Smooth muscle cell (in vitro differentiated cells): ENCODE data around the gene CHD5. TPM values are rescaled to one million over a fixed set of nuclear protein-coding genes. Genes with fewer than 3 reads are reported as not detected.

ENCODE experiments used
- DNase-seq: peaks from one replicate; lab custom pipeline; 2025; ENCODE audit not compliant: unreplicated experiment; lab: John Stamatoyannopoulos, UW
- H2AFZ ChIP-seq: fragments of 200-600 bp; sonication (generic); 2 replicates; pipeline ENCODE4 v1.6.0; 2016; ENCODE audit warnings: antibody characterized with exemption, low read depth, mild to moderate bottlenecking
- H3F3A ChIP-seq: fragments of 200-600 bp; sonication (generic); 2 replicates; pipeline ENCODE4 v1.6.0; 2017; ENCODE audit warnings: antibody characterized with exemption, low read depth
- H3K27ac ChIP-seq: fragments of 200-600 bp; sonication (generic); 2 replicates; pipeline ENCODE4 v1.5.1; 2016; ENCODE audit warnings: low read depth, mild to moderate bottlenecking
- H3K27me3 ChIP-seq: fragments of 200-600 bp; sonication (generic); 2 replicates; pipeline ENCODE4 v1.6.1; 2016; ENCODE audit warnings: low read depth, mild to moderate bottlenecking
- H3K36me3 ChIP-seq: fragments of 200-600 bp; sonication (generic); 2 replicates; pipeline ENCODE4 v1.5.1; 2016; ENCODE audit warnings: low read depth
- H3K4me1 ChIP-seq: fragments of 200-600 bp; sonication (generic); 2 replicates; pipeline ENCODE4 v1.5.1; 2016; ENCODE audit warnings: low read depth
- H3K4me2 ChIP-seq: fragments of 200-600 bp; sonication (generic); 2 replicates; pipeline ENCODE4 v1.6.0; 2016; ENCODE audit warnings: mild to moderate bottlenecking
- H3K4me3 ChIP-seq: fragments of 200-600 bp; sonication (generic); 2 replicates; pipeline ENCODE4 v1.5.1; 2016; ENCODE audit warnings: mild to moderate bottlenecking
- H3K79me2 ChIP-seq: fragments of 200-600 bp; sonication (generic); 2 replicates; pipeline ENCODE4 v1.6.0; 2016; ENCODE audit warnings: low read depth, mild to moderate bottlenecking
- H3K9ac ChIP-seq: fragments of 200-600 bp; sonication (generic); 2 replicates; pipeline ENCODE4 v1.6.0; 2016; ENCODE audit warnings: low read depth
- H3K9me3 ChIP-seq: fragments of 200-600 bp; sonication (generic); replicated peaks from 2 replicates; pipeline ENCODE4 v1.5.1; 2016; ENCODE audit warnings: low read depth
- H4K20me1 ChIP-seq: fragments of 200-600 bp; sonication (generic); 2 replicates; pipeline ENCODE4 v1.6.0; 2016; ENCODE audit warnings: low read depth
- CTCF ChIP-seq: fragments of 200-600 bp; sonication (generic); IDR thresholded peaks from 2 replicates; pipeline ENCODE4 v1.5.1; 2017; ENCODE audit warnings: borderline replicate concordance, mild to moderate bottlenecking, antibody characterized with exemption; ENCODE audit not compliant: insufficient read depth, poor library complexity, severe bottlenecking
- WGBS: methylation state at CpG from one replicate; pipeline ENCODE4 v1.1.7; 2016; ENCODE audit warnings: low lambda C conversion rate; 5-methylcytosine and 5-hydroxymethylcytosine counted together
- polyA plus RNA-seq: library from polyadenylated mRNA; unstranded; fragments of >200 nt; fragmentation: Nextera tagmentation; extraction: Ambion mirVana; gene quantifications from 2 replicates; pipeline ENCODE4 v1.2.1, GENCODE V29; 2016
- total RNA-seq: library from RNA; depleted of rRNA; stranded (reverse); fragments of >200 nt; gene quantifications from 2 replicates; pipeline ENCODE4 v1.2.3, GENCODE V29; 2014

The CHD5 gene
- total and polyA plus RNA-seq, 2 experiments from 2014 or later = 0.40 TPM; not detected in 1

- Histone ChIP-seq H3K36me3 (no peaks in the 10 kb centered on the region), H3K4me3 (no peak overlapping the region), H3K27ac (no peak overlapping the region), H2AFZ (no peak overlapping the region), H3K9me3 (no peaks in the 10 kb centered on the region), H3K4me1 (no peaks in the 10 kb centered on the region), H3K4me2 (no peak overlapping the region), H3K9ac (no peak overlapping the region), H3K79me2 (no peaks in the 10 kb centered on the region), H4K20me1 (no peaks in the 10 kb centered on the region), H3F3A (no peaks in the 10 kb centered on the region), H3K27me3 (no peaks in the 10 kb centered on the region)
- 96% methylated on average over 16 of the region's 16 CpGs for WGBS
- TF ChIP-seq CTCF = no peak
- no peak for DNase-seq
These were observed 43.5 kb downstream of the CHD5 start for GRCh38 chr1:6136516-6137220.

- Histone ChIP-seq H3K9me3 (no peaks in the 10 kb centered on the region), H3K4me2 (no peak overlapping the region), H3K4me3 (no peak overlapping the region), H3K36me3 (no peaks in the 10 kb centered on the region), H3K9ac (no peak overlapping the region), H4K20me1 (no peaks in the 10 kb centered on the region), H3F3A (no peaks in the 10 kb centered on the region), H3K27ac (no peak overlapping the region), H3K4me1 (no peaks in the 10 kb centered on the region), H3K27me3 (no peaks in the 10 kb centered on the region), H3K79me2 (no peaks in the 10 kb centered on the region), H2AFZ (no peak overlapping the region)
- DNase-seq = no peak
- TF ChIP-seq CTCF = no peak
- 92% methylated on average over 22 of the region's 22 CpGs for WGBS
These were observed 45.2 kb downstream of the CHD5 start for GRCh38 chr1:6134741-6135510.

- Histone ChIP-seq H3K4me3 (no peak overlapping the region), H3K79me2 (no peaks in the 10 kb centered on the region), H3K9ac (no peak overlapping the region), H3K27me3 (no peaks in the 10 kb centered on the region), H3K4me1 (no peaks in the 10 kb centered on the region), H3K27ac (no peak overlapping the region), H3K36me3 (no peaks in the 10 kb centered on the region), H3K4me2 (no peak overlapping the region), H3K9me3 (no peaks in the 10 kb centered on the region), H2AFZ (no peak overlapping the region), H4K20me1 (no peaks in the 10 kb centered on the region), H3F3A (no peaks in the 10 kb centered on the region)
- WGBS = 94% methylated on average over 11 of the region's 11 CpGs
- no peak for DNase-seq
- TF ChIP-seq CTCF = no peak
These were observed 45.9 kb downstream of the CHD5 start for GRCh38 chr1:6134206-6134605.
